IMR-90 (cell line): ENCODE results near the gene CYFIP2.

Source experiments
- CTCF ChIP-seq: conservative IDR thresholded peaks from 2 replicates; pipeline ENCODE4 v1.5.1; 2012; ENCODE audit warnings: mild to moderate bottlenecking, low read depth, low read length, improper control_type of control experiment
- FOS ChIP-seq: fragments of 150-350 bp; IDR thresholded peaks from 2 replicates; pipeline ENCODE4 v1.6.1; 2016; ENCODE audit warnings: low read depth, low read length
- POLR2A ChIP-seq: IDR thresholded peaks from 2 replicates; pipeline ENCODE4 v1.6.1; 2012; ENCODE audit warnings: mild to moderate bottlenecking, low read depth, low read length

- no peak for TF ChIP-seq CTCF
- no peak for TF ChIP-seq FOS
- TF ChIP-seq POLR2A = no peak
These were observed 79.6 kb downstream of the CYFIP2 start for GRCh38 chr5:157345485-157345884.
